A673 (cell line): ENCODE results near the gene LRRC25. TPM values are rescaled to one million over a fixed set of nuclear protein-coding genes. Genes with fewer than 3 reads are reported as not detected.

Experiments
- BruUV-seq: library from RNA; stranded (reverse); fragments of 400-500 nt; replicated peaks from 2 replicates; lab custom pipeline; 2021; lab: Mats Ljungman, UMichigan
- CTCF ChIA-PET: fragments of 300-600 bp; sonication (Branson Sonifier 250); formaldehyde crosslinking; loops from one replicate; lab custom pipeline; 2022; ENCODE audit warnings: antibody characterized with exemption; lab: Charles Lee
- POLR2A ChIA-PET: fragments of 300-600 bp; sonication (Branson Sonifier 250); formaldehyde crosslinking; loops from one replicate; lab custom pipeline; 2022; ENCODE audit warnings: antibody characterized with exemption; ENCODE audit not compliant: low non-redundant PET; lab: Charles Lee
- DNase-seq: peaks from one replicate; pipeline ENCODE4 v3.0.0-alpha.2; 2015; ENCODE audit warnings: low spot score
- H3K27ac ChIP-seq: fragments of 200-600 bp; sonication (generic); 2 replicates; pipeline ENCODE4 v1.5.1; 2016; ENCODE audit warnings: mixed run types, low read depth, mild to moderate bottlenecking, mixed read lengths, antibody characterized with exemption, low read length; ENCODE audit not compliant: poor library complexity, severe bottlenecking
- H3K27me3 ChIP-seq: fragments of 200-600 bp; sonication (generic); replicated peaks from 2 replicates; pipeline ENCODE4 v1.6.1; 2017; ENCODE audit warnings: mixed run types, low read depth, mild to moderate bottlenecking, mixed read lengths, antibody characterized with exemption, low read length; ENCODE audit not compliant: insufficient read depth, poor library complexity
- H3K36me3 ChIP-seq: fragments of 200-600 bp; sonication (generic); 2 replicates; pipeline ENCODE4 v1.6.1; 2016; ENCODE audit warnings: mixed run types, mild to moderate bottlenecking, mixed read lengths, antibody characterized with exemption, low read length; ENCODE audit not compliant: insufficient read depth, poor library complexity, severe bottlenecking
- H3K4me1 ChIP-seq: fragments of 200-600 bp; sonication (generic); 2 replicates; pipeline ENCODE4 v1.6.1; 2017; ENCODE audit warnings: mixed run types, mild to moderate bottlenecking, mixed read lengths, antibody characterized with exemption, low read length; ENCODE audit not compliant: insufficient read depth, poor library complexity, severe bottlenecking
- H3K4me3 ChIP-seq: fragments of 200-600 bp; sonication (generic); 2 replicates; pipeline ENCODE4 v1.5.1; 2016; ENCODE audit warnings: low read depth, mixed run types, mild to moderate bottlenecking, mixed read lengths, low read length; ENCODE audit not compliant: poor library complexity, severe bottlenecking
- H3K9me3 ChIP-seq: fragments of 200-600 bp; sonication (generic); 2 replicates; pipeline ENCODE4 v1.6.1; 2016; ENCODE audit warnings: mixed run types, low read depth, mild to moderate bottlenecking, mixed read lengths, antibody characterized with exemption, low read length; ENCODE audit not compliant: poor library complexity, severe bottlenecking
- CTCF ChIP-seq: fragments of 300-800, 200-600 bp; sonication (generic); conservative IDR thresholded peaks from 2 replicates; pipeline ENCODE4 v1.5.1; 2017; ENCODE audit warnings: low read depth, mild to moderate bottlenecking, antibody characterized with exemption, low read length, moderate library complexity, mixed read lengths
- EZH2 ChIP-seq: fragments of 200-600 bp; sonication (generic); IDR thresholded peaks from 2 replicates; pipeline ENCODE4 v1.6.1; 2017; ENCODE audit warnings: borderline replicate concordance, low read depth, mild to moderate bottlenecking, mixed read lengths, antibody characterized with exemption, low read length; ENCODE audit not compliant: poor library complexity, severe bottlenecking
- intact Hi-C: fragments of 100-400 bp; cut with micrococcal nuclease; formaldehyde crosslinking; loops from one replicate; pipeline ENCODE4 v1.10.0; 2022; ENCODE audit not compliant: unreplicated experiment
- total RNA-seq: library from RNA; stranded (reverse); gene quantifications from 2 replicates; pipeline ENCODE4 v1.2.3, GENCODE V29; 2021

Gene LRRC25
- total RNA-seq, 1 experiment from 2014 or later: not detected

GRCh38 chr19:18401580-18402112, 4.2 kb upstream of the LRRC25 start:
- Histone ChIP-seq H3K36me3 (no peaks in the 10 kb centered on the region), H3K4me1 (no peaks in the 10 kb centered on the region), H3K9me3 (no peaks in the 10 kb centered on the region), H3K4me3 (no peak overlapping the region), H3K27me3 (no peaks in the 10 kb centered on the region), H3K27ac (no peak overlapping the region)
- peak; percentile 64 for DNase-seq
- CTCF ChIA-PET: interaction anchor here (1.1 kb wide), 1 partner anchor 9 kb away, joined by 4 read pairs; no protein-coding TSS in a partner anchor
- intact Hi-C loops: no loop called here
- 0 out of 2 replicates have a peak, but pooled peaks have one; percentile 35 for TF ChIP-seq CTCF
- TF ChIP-seq EZH2: no peak
- BruUV-seq: no TSS peak
- POLR2A ChIA-PET: interaction anchor here (0.6 kb wide), 1 partner anchor 66 kb away, joined by 5 read pairs; no protein-coding TSS in a partner anchor

- no peaks in the 10 kb centered on the region for H3K36me3 ChIP-seq
- no peaks in the 10 kb centered on the region for H3K27me3 ChIP-seq
- TF ChIP-seq CTCF (no peak), EZH2 (no peak)
- no peak for DNase-seq
- no peak overlapping the region for H3K27ac ChIP-seq
- BruUV-seq: no TSS peak
- H3K4me3 ChIP-seq: no peak overlapping the region
- intact Hi-C loops: no loop called here
- H3K4me1 ChIP-seq: no peaks in the 10 kb centered on the region
- CTCF ChIA-PET: no interaction called here
- H3K9me3 ChIP-seq: no peaks in the 10 kb centered on the region
- POLR2A ChIA-PET: no interaction called here
Measured at GRCh38 chr19:18399008-18399407, 1.6 kb upstream of the LRRC25 start.

GRCh38 chr19:18396471-18397241, 766 bp downstream of the LRRC25 start:
- ChIA-PET POLR2A (no interaction called here), CTCF (no interaction called here)
- no peaks in the 10 kb centered on the region for H3K27me3 ChIP-seq
- no peak for DNase-seq
- H3K4me3 ChIP-seq: no peak overlapping the region
- H3K36me3 ChIP-seq: no peaks in the 10 kb centered on the region
- BruUV-seq: no TSS peak
- no peaks in the 10 kb centered on the region for H3K9me3 ChIP-seq
- H3K4me1 ChIP-seq: no peaks in the 10 kb centered on the region
- intact Hi-C loops: no loop called here
- H3K27ac ChIP-seq: no peak overlapping the region
- TF ChIP-seq EZH2 (no peak), CTCF (no peak)
